Neural progenitor cell (in vitro differentiated cells): ENCODE measurements around the gene NOP58.

ENCODE experiments used
- CTCF ChIP-seq: fragments of 200-600 bp; sonication (generic); IDR thresholded peaks from 2 replicates; pipeline ENCODE4 v1.5.1; 2017; ENCODE audit warnings: antibody characterized with exemption, mild to moderate bottlenecking
- EZH2 ChIP-seq: fragments of 200-600 bp; sonication (generic); IDR thresholded peaks from 2 replicates; pipeline ENCODE4 v1.6.1; 2017; ENCODE audit warnings: antibody characterized with exemption, mild to moderate bottlenecking, moderate library complexity
- EZH2phosphoT487 ChIP-seq: fragments of 200-600 bp; sonication (generic); IDR thresholded peaks from 2 replicates; pipeline ENCODE4 v1.6.1; 2017; ENCODE audit warnings: antibody characterized with exemption

- TF ChIP-seq CTCF (no peak), EZH2 (no peak), EZH2phosphoT487 (no peak)
Measured at GRCh38 chr2:202261531-202261930, 4.0 kb upstream of the NOP58 start.
